ENCODE data around the gene DPP6.

The DPP6 gene

GRCh38 chr7:154347700-154348266 is 295.6 kb downstream of the DPP6 start:
- DNase-seq: peak in 1 of 2 experiments; percentile 29

DNA sequence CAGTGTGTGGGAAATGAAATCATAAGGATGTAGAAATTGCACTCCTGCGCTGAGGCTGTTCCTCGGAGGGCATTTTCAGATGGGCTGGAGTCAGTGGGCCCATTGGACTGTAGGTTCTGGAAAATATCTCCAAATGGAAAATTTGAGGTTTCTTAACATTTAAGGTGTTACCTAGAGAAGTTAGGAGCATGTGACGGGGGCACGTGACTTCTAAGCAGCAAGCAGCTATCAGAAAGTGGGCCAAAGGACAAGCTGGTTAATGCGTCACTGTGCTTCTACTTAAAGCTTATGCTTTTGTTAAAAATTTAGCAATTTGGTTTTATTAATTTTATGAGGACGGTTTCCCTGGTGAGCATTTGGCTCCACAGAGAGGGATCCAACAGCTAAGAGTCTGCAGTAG is 298.7 kb downstream of the DPP6 start:
- DNase-seq: no peak

DNA sequence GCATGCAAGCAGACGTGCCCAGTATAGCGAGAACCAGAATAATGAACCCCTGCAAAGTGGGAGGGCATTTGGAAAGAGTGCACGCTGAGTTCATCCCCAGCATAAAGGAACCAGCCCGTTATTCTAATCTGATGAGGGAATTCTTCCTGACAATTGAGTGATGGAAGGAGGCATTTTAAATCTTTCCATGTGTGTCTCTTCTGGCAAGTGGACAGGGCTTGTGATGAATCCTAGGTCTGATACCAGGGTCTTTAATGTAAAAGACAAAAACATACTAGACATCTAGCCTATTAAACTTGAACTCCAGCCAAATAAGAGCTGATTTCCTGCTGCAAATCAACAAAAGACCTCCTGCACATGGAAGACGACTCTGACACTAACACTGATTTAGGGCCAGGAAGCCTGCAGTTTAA is 301.2 kb downstream of the DPP6 start:
- DNase-seq: no peak

DNA sequence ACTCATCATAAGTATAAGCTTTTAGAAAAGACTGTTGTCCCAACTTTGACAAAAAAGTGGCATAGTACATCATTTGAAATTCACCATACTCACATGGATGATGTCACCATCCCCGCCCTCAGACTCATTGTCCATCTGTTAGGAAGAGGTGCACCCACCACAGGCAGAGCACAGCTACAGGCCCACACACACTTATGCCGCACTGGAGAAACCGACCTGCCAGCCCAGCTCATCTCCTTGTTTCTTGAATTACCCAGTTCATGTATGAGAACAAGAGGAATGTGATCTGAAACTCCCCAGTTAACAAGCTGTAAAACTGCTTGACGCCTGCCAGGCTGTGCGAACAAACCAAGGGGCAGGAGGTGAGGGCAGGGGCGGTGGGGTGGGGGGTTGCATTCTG is 312.0 kb downstream of the DPP6 start:
- no peak for DNase-seq

DNA sequence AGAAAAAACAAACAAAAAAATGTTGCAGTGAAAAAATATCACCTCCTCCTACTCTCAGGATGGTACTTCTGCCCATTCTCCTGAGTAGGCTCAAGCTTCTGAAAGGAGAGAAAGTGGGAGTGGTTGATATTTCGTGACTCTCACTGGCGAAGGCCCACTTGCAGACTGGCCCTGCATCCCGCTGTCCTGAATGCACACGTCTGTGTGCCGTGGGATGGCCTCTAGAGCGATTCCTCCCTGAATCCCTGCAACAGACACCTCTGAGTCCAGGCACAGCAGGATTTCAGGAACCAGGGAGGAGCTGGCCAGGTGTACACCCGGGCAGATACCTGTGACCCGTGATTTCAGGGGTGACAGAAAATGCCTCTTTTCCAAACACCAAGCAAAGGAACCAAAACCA is 319.2 kb downstream of the DPP6 start:
- DNase-seq: no peak

- no peak for DNase-seq
Measured at GRCh38 chr7:154372011-154372601, 319.9 kb downstream of the DPP6 start.

DNA sequence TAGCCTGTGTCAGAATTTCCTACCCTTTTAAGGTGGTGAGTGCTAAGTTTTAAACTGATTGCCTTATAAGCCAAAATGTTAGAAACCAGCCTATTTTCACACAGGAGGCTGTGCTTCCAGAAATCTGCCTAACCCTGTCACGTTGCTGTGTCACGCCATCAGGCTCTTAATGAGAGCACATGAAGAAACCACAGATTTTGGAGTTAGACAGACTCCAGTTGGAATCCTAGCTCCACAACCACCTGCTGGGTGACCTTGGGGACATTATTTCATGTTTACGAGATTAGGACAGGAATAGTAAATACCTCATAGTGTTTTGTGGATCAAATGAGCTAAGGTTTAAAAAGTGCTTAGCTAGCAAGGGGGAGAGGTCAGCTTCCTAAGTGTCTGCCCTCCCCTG is 321.8 kb downstream of the DPP6 start:
- no peak for DNase-seq

DNA sequence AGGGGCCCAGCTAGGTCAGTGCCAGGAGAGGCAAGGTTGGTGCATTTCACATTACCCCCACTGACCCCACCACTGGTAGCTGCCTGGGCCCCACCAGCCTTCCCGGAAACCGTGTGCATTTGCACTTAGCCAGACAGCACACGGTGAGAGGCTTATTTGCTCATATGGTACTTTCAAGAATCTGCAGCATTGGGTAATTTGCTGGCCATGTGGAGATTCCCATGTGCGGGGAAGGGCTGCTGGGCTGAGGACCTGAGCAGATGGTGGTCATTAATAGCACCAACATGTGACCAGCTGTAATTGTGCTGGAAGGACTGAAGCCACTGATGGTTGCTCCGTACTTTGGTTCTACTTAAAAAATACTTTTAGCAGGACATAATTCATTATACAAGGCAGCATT is 323.8 kb downstream of the DPP6 start:
- DNase-seq: no peak

- no peak for DNase-seq
Measured at GRCh38 chr7:154380771-154381170, 328.6 kb downstream of the DPP6 start.

DNA sequence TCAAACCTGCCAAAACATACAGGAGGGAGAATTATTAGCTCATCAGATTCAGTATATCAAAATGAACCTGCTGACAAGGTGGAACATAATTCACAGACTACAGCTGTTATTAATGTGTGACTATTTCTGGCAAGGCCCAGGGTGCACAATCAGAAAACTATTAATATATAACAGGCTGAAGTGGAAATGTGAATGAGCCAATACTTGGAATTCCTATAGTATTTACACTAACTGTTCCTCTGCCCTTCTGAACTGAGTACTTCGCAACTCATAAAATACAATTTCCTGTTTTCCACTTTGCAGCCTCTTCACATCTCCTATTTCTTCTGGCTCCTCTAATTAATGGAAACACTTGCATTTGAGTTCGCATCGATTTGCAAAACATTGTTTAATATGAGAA is 330.8 kb downstream of the DPP6 start:
- no peak for DNase-seq

- no peak for DNase-seq
Measured at GRCh38 chr7:154385214-154385613, 333.0 kb downstream of the DPP6 start.

GRCh38 chr7:154387252-154387651 is 335.1 kb downstream of the DPP6 start:
- no peak for DNase-seq

- DNase-seq: no peak
Measured at GRCh38 chr7:154388412-154388811, 336.2 kb downstream of the DPP6 start.

GRCh38 chr7:154388999-154389398 is 336.8 kb downstream of the DPP6 start:
- no peak for DNase-seq

GRCh38 chr7:154390961-154391360 is 338.8 kb downstream of the DPP6 start:
- no peak for DNase-seq

GRCh38 chr7:154394804-154395203 is 342.6 kb downstream of the DPP6 start:
- DNase-seq: no peak

- no peak for DNase-seq
Measured at GRCh38 chr7:154406312-154406711, 354.1 kb downstream of the DPP6 start.

- DNase-seq: no peak
Measured at GRCh38 chr7:154409703-154410311, 357.6 kb downstream of the DPP6 start.

DNA sequence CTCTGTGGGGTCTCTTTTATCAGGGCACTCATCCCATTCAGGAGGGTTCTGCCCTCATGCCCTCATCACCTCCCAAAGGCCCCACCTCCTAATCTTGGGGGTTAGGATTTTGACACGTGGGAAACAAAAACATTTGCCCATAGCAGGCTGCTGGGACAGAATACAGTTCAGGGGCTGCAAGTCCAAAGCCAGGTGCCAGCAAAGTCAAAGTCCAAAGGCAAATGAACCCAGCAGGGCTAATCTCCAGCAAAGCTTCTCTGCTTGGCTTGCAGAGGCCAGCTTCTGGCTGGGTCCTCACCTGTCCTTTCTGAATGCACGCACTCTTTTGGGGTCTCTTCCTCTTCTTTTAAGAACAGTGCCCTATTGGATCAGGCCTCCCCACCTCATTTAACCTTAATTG is 359.9 kb downstream of the DPP6 start:
- DNase-seq: no peak

- DNase-seq: no peak
Measured at GRCh38 chr7:154415709-154416399, 363.7 kb downstream of the DPP6 start.

- no peak for DNase-seq
Measured at GRCh38 chr7:154416714-154417113, 364.5 kb downstream of the DPP6 start.

- no peak for DNase-seq
Measured at GRCh38 chr7:154419344-154419743, 367.1 kb downstream of the DPP6 start.

DNA sequence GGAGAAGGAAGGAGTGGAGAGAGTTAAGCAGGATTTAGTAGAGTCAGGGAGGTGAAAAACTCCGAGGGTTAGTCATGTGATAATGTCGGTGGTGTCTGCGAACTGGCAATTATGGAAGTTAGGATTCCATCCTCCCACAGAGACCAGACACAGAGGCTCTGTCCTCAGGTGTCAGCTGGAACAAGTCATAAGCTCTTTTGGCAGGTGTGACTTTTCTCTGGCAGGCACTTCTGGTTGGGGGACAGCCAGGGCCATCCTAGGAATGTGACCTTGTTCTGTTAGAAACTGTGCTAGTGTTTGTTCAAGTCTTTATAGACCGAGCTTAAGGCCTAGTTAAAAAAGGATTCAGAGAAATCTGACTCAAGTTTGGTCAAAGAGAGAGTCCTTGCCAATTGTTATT is 371.0 kb downstream of the DPP6 start:
- DNase-seq: no peak

- DNase-seq: peak; percentile 24 to 40
Measured at GRCh38 chr7:154424350-154424749, 372.2 kb downstream of the DPP6 start.

Data from NCI-H1930 (cell line).